ENCODE measurements around the gene SP140L. TPM values are rescaled to one million over a fixed set of nuclear protein-coding genes. Genes with fewer than 3 reads are reported as not detected.

Gene SP140L
- total RNA-seq, 1 donor from 2014 or later: 32.2 TPM

- H3K4me3 Mint-ChIP-seq (ENCODE audit: unreplicated experiment): no peak overlapping the region
- Histone ChIP-seq H2AFZ (ENCODE audit: low read depth, low read length) (no peak overlapping the region), H3K27me3 (ENCODE audit: insufficient read depth, low read length) (no peaks in the 10 kb centered on the region), H3K4me2 (ENCODE audit: low read length) (no peak overlapping the region), H3K27ac (ENCODE audit: low read depth, low read length) (no peak overlapping the region), H3K36me3 (ENCODE audit: insufficient read depth, low read length) (no peaks in the 10 kb centered on the region), H3K9me3 (ENCODE audit: insufficient read depth, low read depth, low read length) (peaks cover 8% of the 10 kb centered on the region), H3K4me1 (ENCODE audit: insufficient read depth, low read length) (peaks cover 13% of the 10 kb centered on the region), H4K20me1 (ENCODE audit: insufficient read depth, low read length) (no peaks in the 10 kb centered on the region), H3K4me3 (ENCODE audit: insufficient read depth, low read depth, low read length) (no peak overlapping the region), H3K79me2 (ENCODE audit: insufficient read depth, low read length) (peaks cover 12% of the 10 kb centered on the region), H3K9ac (ENCODE audit: low read length) (no peak overlapping the region)
- H3K9me3 Mint-ChIP-seq (ENCODE audit: unreplicated experiment): peaks cover 16% of the 10 kb centered on the region
- H3K27me3 Mint-ChIP-seq (ENCODE audit: low read depth, unreplicated experiment): peaks cover 3% of the 10 kb centered on the region
- H3K4me1 Mint-ChIP-seq (ENCODE audit: low read depth, unreplicated experiment): peaks cover 6% of the 10 kb centered on the region
- FAIRE-seq (no peak), DNase-seq (ENCODE audit: low read depth) (no peak)
- peaks cover 5% of the 10 kb centered on the region for H3K36me3 Mint-ChIP-seq (ENCODE audit: low read depth, unreplicated experiment)
- no peak for TF ChIP-seq EZH2 (IDR thresholded peaks at IDR 0.05; ENCODE audit: insufficient read depth, low read length)
- TF ChIP-seq, protein P1, sequence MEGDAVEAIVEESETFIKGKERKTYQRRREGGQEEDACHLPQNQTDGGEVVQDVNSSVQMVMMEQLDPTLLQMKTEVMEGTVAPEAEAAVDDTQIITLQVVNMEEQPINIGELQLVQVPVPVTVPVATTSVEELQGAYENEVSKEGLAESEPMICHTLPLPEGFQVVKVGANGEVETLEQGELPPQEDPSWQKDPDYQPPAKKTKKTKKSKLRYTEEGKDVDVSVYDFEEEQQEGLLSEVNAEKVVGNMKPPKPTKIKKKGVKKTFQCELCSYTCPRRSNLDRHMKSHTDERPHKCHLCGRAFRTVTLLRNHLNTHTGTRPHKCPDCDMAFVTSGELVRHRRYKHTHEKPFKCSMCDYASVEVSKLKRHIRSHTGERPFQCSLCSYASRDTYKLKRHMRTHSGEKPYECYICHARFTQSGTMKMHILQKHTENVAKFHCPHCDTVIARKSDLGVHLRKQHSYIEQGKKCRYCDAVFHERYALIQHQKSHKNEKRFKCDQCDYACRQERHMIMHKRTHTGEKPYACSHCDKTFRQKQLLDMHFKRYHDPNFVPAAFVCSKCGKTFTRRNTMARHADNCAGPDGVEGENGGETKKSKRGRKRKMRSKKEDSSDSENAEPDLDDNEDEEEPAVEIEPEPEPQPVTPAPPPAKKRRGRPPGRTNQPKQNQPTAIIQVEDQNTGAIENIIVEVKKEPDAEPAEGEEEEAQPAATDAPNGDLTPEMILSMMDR (IDR thresholded peaks at IDR 0.05; ENCODE audit: insufficient read depth, low read depth, low read length): peak; percentile 4
- H3K27ac Mint-ChIP-seq (ENCODE audit: unreplicated experiment): no peak overlapping the region
Observed at GRCh38 chr2:230323385-230324106, 3.4 kb upstream of the SP140L start.

DNA sequence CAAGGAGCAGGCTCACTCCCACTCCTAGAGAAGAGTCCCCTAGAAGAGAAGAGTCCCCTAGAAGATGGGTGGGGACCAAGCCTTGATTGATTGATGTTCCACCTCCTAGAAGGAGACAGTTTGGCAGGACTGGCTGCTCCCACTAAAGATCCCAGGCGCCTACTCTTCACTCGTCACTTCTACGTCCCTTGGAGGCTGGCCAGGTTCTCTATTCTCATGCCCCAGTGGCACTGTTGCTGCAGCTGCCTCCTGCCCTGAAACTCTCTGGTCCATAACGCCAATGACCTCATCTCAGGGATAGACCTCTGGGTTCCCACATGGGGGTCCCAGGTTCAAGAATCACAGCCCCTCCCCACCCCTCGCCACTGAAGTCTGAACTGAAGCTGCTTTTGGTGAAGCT is 2.5 kb upstream of the SP140L start:
- Histone ChIP-seq H3K9ac (ENCODE audit: low read length) (no peak overlapping the region), H3K4me1 (ENCODE audit: insufficient read depth, low read length) (peaks cover 13% of the 10 kb centered on the region), H3K36me3 (ENCODE audit: insufficient read depth, low read length) (no peaks in the 10 kb centered on the region), H3K79me2 (ENCODE audit: insufficient read depth, low read length) (peaks cover 20% of the 10 kb centered on the region), H3K27ac (ENCODE audit: low read depth, low read length) (no peak overlapping the region), H3K27me3 (ENCODE audit: insufficient read depth, low read length) (no peaks in the 10 kb centered on the region), H2AFZ (ENCODE audit: low read depth, low read length) (no peak overlapping the region), H3K4me2 (ENCODE audit: low read length) (no peak overlapping the region), H3K9me3 (ENCODE audit: insufficient read depth, low read depth, low read length) (peaks cover 8% of the 10 kb centered on the region), H4K20me1 (ENCODE audit: insufficient read depth, low read length) (no peaks in the 10 kb centered on the region), H3K4me3 (ENCODE audit: insufficient read depth, low read depth, low read length) (no peak overlapping the region)
- no peak for FAIRE-seq
- peaks cover 3% of the 10 kb centered on the region for H3K27me3 Mint-ChIP-seq (ENCODE audit: low read depth, unreplicated experiment)
- no peak overlapping the region for H3K4me3 Mint-ChIP-seq (ENCODE audit: unreplicated experiment)
- peaks cover 16% of the 10 kb centered on the region for H3K9me3 Mint-ChIP-seq (ENCODE audit: unreplicated experiment)
- H3K36me3 Mint-ChIP-seq (ENCODE audit: low read depth, unreplicated experiment): peaks cover 5% of the 10 kb centered on the region
- peaks cover 10% of the 10 kb centered on the region for H3K4me1 Mint-ChIP-seq (ENCODE audit: low read depth, unreplicated experiment)
- no peak overlapping the region for H3K27ac Mint-ChIP-seq (ENCODE audit: unreplicated experiment)
- no peak for DNase-seq (ENCODE audit: low read depth)
- no peak for TF ChIP-seq EZH2 (IDR thresholded peaks at IDR 0.05; ENCODE audit: insufficient read depth, low read length)
- TF ChIP-seq, protein P1 (IDR thresholded peaks at IDR 0.05; ENCODE audit: insufficient read depth, low read depth, low read length): no peak
